Keratinocyte (primary cell): ENCODE data around the gene RHNO1. TPM values are rescaled to one million over a fixed set of nuclear protein-coding genes. Genes with fewer than 3 reads are reported as not detected.

Experiments
- DNase-seq: peaks from one replicate; pipeline ENCODE4 v3.0.0-alpha.2; 2011; ENCODE audit warnings: low read depth, missing footprints, low spot score
- FAIRE-seq: peaks from 2 replicates; lab custom pipeline; 2011; peaks lifted over from hg19 to GRCh38; lab: Jason Lieb, UNC
- H2AFZ ChIP-seq: 2 replicates; pipeline ENCODE4 v1.6.0; 2012; ENCODE audit warnings: low read length, control low read depth, inconsistent platforms; ENCODE audit not compliant: control insufficient read depth
- H3K27ac ChIP-seq: 2 replicates; pipeline ENCODE4 v1.5.1; 2011; ENCODE audit warnings: low read length; ENCODE audit not compliant: control insufficient read depth, insufficient read depth
- H3K27me3 ChIP-seq: 3 replicates; pipeline ENCODE4 v1.6.0; 2011; ENCODE audit warnings: low read length; ENCODE audit not compliant: control insufficient read depth, insufficient read depth; ENCODE audit errors: extremely low read depth
- H3K36me3 ChIP-seq, 2 experiments: 2 replicates in 1 of 2; 3 replicates in 1 of 2; pipeline ENCODE4 v1.5.1; 2011; ENCODE audit warnings: low read length in 2 of 2, mild to moderate bottlenecking in 1 of 2; ENCODE audit not compliant: control insufficient read depth in 2 of 2, insufficient read depth in 2 of 2; ENCODE audit errors: extremely low read depth in 1 of 2
- H3K4me1 ChIP-seq: 3 replicates; pipeline ENCODE4 v1.5.1; 2011; ENCODE audit warnings: low read length; ENCODE audit not compliant: control insufficient read depth, insufficient read depth; ENCODE audit errors: extremely low read depth
- H3K4me2 ChIP-seq: 3 replicates; pipeline ENCODE4 v1.6.0; 2011; ENCODE audit warnings: low read depth, low read length; ENCODE audit not compliant: control insufficient read depth, insufficient read depth; ENCODE audit errors: extremely low read depth
- H3K4me3 ChIP-seq, 3 experiments: fragments of 200-600 bp in 1 of 3; sonication (generic) in 1 of 3; 2 replicates in 2 of 3; 3 replicates in 1 of 3; pipeline ENCODE4 v1.5.1; 2011 to 2016; ENCODE audit warnings: low read length in 3 of 3, mild to moderate bottlenecking in 3 of 3, control low read depth in 2 of 3, inconsistent platforms in 1 of 3, low read depth in 1 of 3, mixed read lengths in 1 of 3, mixed run types in 1 of 3, moderate library complexity in 1 of 3; ENCODE audit not compliant: control insufficient read depth in 2 of 3, insufficient read depth in 2 of 3; ENCODE audit errors: extremely low read depth in 1 of 3
- H3K79me2 ChIP-seq: 2 replicates; pipeline ENCODE4 v1.6.0; 2012; ENCODE audit warnings: low read length; ENCODE audit not compliant: control insufficient read depth, insufficient read depth
- H3K9ac ChIP-seq: 3 replicates; pipeline ENCODE4 v1.6.0; 2011; ENCODE audit warnings: low read length; ENCODE audit not compliant: control insufficient read depth, insufficient read depth; ENCODE audit errors: extremely low read depth
- H3K9me1 ChIP-seq: 3 replicates; pipeline ENCODE4 v1.6.0; 2011; ENCODE audit warnings: low read length; ENCODE audit not compliant: control insufficient read depth, insufficient read depth; ENCODE audit errors: extremely low read depth
- H3K9me3 ChIP-seq: 2 replicates; pipeline ENCODE4 v1.5.1; 2012; ENCODE audit warnings: low read depth, low read length; ENCODE audit not compliant: control insufficient read depth
- H4K20me1 ChIP-seq: 3 replicates; pipeline ENCODE4 v1.6.0; 2011; ENCODE audit warnings: low read length; ENCODE audit not compliant: control insufficient read depth, insufficient read depth; ENCODE audit errors: extremely low read depth
- CTCF ChIP-seq, 3 experiments: IDR thresholded peaks in 1 of 3; conservative IDR thresholded peaks in 1 of 3; optimal IDR thresholded peaks in 1 of 3; 2 replicates in 2 of 3; 3 replicates in 1 of 3; pipeline versions ENCODE3 to v1.5.1; 2011; ENCODE audit warnings: low read length in 3 of 3, mild to moderate bottlenecking in 3 of 3, moderate library complexity in 2 of 3, control low read depth in 1 of 3, inconsistent platforms in 1 of 3; ENCODE audit not compliant: insufficient read depth in 2 of 3; ENCODE audit errors: extremely low read depth in 1 of 3
- EZH2 ChIP-seq: IDR thresholded peaks from one replicate; pipeline ENCODE4 v1.6.1; 2012; ENCODE audit warnings: inconsistent platforms, mild to moderate bottlenecking, low read length, moderate library complexity
- dilution Hi-C: fragments of 300-500 bp; cut with MboI; formaldehyde crosslinking; loops from one replicate; pipeline ENCODE4 v1.7.0; 2020; ENCODE audit warnings: low sequenced_read_pairs; ENCODE audit not compliant: extremely low pct_ligation_motif_present
- polyA plus RNA-seq, 5 experiments: library from polyadenylated mRNA; depleted of rRNA in 3 of 5; stranded (reverse) in 3 of 5; stranded (forward) in 1 of 5; unstranded in 1 of 5; fragments of >200 nt; gene quantifications; 1 replicate in 1 of 5; 2 replicates in 3 of 5; 3 replicates in 1 of 5; pipeline versions ENCODE4 v1.2.1 to v1.2.3, GENCODE V29; 2011 to 2012; ENCODE audit warnings: missing spikeins in 2 of 5, low read depth in 1 of 5, low replicate concordance in 1 of 5

Gene RHNO1
- polyA plus RNA-seq, 1 donor (not counting 4 experiments of a cell fraction or from before 2014, with no cell fraction given): 25.6 TPM

- no peak for FAIRE-seq
Measured at GRCh38 chr12:2879853-2880252, 2.8 kb downstream of the RHNO1 start.

GRCh38 chr12:2884810-2885209, 7.8 kb downstream of the RHNO1 start:
- DNase-seq (no peak), FAIRE-seq (no peak)
- Histone ChIP-seq H3K79me2 (peaks cover 10% of the 10 kb centered on the region), H3K4me3 (no peak overlapping the region), H4K20me1 (no peaks in the 10 kb centered on the region), H3K9ac (no peak overlapping the region), H3K9me3 (no peaks in the 10 kb centered on the region), H3K4me1 (no peaks in the 10 kb centered on the region), H2AFZ (no peak overlapping the region), H3K36me3 (peaks cover 2 to 4% of the 10 kb centered on the region in 2 experiments), H3K4me2 (no peak overlapping the region), H3K27ac (no peak overlapping the region), H3K27me3 (no peaks in the 10 kb centered on the region), H3K9me1 (no peaks in the 10 kb centered on the region)
- dilution Hi-C loops: no loop called here
- TF ChIP-seq EZH2 (no peak), CTCF (optimal IDR thresholded peaks at IDR 0.05 in 1 of 3, IDR thresholded peaks at IDR 0.05 in 1 of 3, conservative IDR thresholded peaks at IDR 0.05 in 1 of 3; ENCODE audit: extremely low read depth in 1 of 3, insufficient read depth in 2 of 3, low read length in 3 of 3) (no peak)

More at GRCh38 chr12:2879853-2880252, 2.8 kb downstream of the RHNO1 start:
- TF ChIP-seq EZH2: no peak
- no peak for TF ChIP-seq CTCF (optimal IDR thresholded peaks at IDR 0.05 in 1 of 3, IDR thresholded peaks at IDR 0.05 in 1 of 3, conservative IDR thresholded peaks at IDR 0.05 in 1 of 3; ENCODE audit: extremely low read depth in 1 of 3, insufficient read depth in 2 of 3, low read length in 3 of 3)
- no peak overlapping the region for H3K9ac ChIP-seq
- no peak overlapping the region for H3K4me2 ChIP-seq
- H4K20me1 ChIP-seq: no peaks in the 10 kb centered on the region
- H3K4me1 ChIP-seq: peaks cover 14% of the 10 kb centered on the region
- H3K27me3 ChIP-seq: no peaks in the 10 kb centered on the region
- no peaks in the 10 kb centered on the region for H3K36me3 ChIP-seq
- no peak for DNase-seq
- dilution Hi-C loops: no loop called here
- H3K4me3 ChIP-seq: no peak overlapping the region
- H3K27ac ChIP-seq: no peak overlapping the region
- H3K79me2 ChIP-seq: peaks cover 35% of the 10 kb centered on the region
- no peaks in the 10 kb centered on the region for H3K9me3 ChIP-seq
- H2AFZ ChIP-seq: no peak overlapping the region
- no peaks in the 10 kb centered on the region for H3K9me1 ChIP-seq
